Measurements from ENCODE around the gene MAP3K3.

Gene MAP3K3

GRCh38 chr17:63622574-63623390 lies 565 bp downstream of the MAP3K3 start:
- peak; percentile 69 for DNase-seq

- no peak for DNase-seq
Observed at GRCh38 chr17:63623786-63624530, 1.7 kb downstream of the MAP3K3 start.

GRCh38 chr17:63624531-63624880 lies 2.3 kb downstream of the MAP3K3 start:
- DNase-seq: no peak

- peak; percentile 55 for DNase-seq
Observed at GRCh38 chr17:63626551-63627180, 4.4 kb downstream of the MAP3K3 start.

GRCh38 chr17:63629627-63630026 lies 7.4 kb downstream of the MAP3K3 start:
- no peak for DNase-seq

- DNase-seq: no peak
Observed at GRCh38 chr17:63631062-63631461, 8.8 kb downstream of the MAP3K3 start.

- DNase-seq: no peak
Observed at GRCh38 chr17:63631626-63632025, 9.4 kb downstream of the MAP3K3 start.

- no peak for DNase-seq
Observed at GRCh38 chr17:63633742-63634141, 11.5 kb downstream of the MAP3K3 start.

- DNase-seq: no peak
Observed at GRCh38 chr17:63634163-63634562, 11.9 kb downstream of the MAP3K3 start.

GRCh38 chr17:63634816-63635215 lies 12.6 kb downstream of the MAP3K3 start:
- no peak for DNase-seq

GRCh38 chr17:63635290-63635689 lies 13.1 kb downstream of the MAP3K3 start:
- no peak for DNase-seq

GRCh38 chr17:63635787-63636186 lies 13.6 kb downstream of the MAP3K3 start:
- no peak for DNase-seq

GRCh38 chr17:63639125-63639524 lies 16.9 kb downstream of the MAP3K3 start:
- DNase-seq: no peak

GRCh38 chr17:63640038-63640437 lies 17.8 kb downstream of the MAP3K3 start:
- DNase-seq: no peak

- no peak for DNase-seq
Observed at GRCh38 chr17:63641692-63642448, 19.7 kb downstream of the MAP3K3 start.

- no peak for DNase-seq
Observed at GRCh38 chr17:63644846-63645245, 22.6 kb downstream of the MAP3K3 start.

GRCh38 chr17:63645775-63646487 lies 23.7 kb downstream of the MAP3K3 start:
- peak; percentile 29 for DNase-seq

GRCh38 chr17:63646488-63646806 lies 24.2 kb downstream of the MAP3K3 start:
- DNase-seq: no peak

- DNase-seq: peak; percentile 27
Observed at GRCh38 chr17:63647065-63647725, 25.0 kb downstream of the MAP3K3 start.

GRCh38 chr17:63647936-63648335 lies 25.7 kb downstream of the MAP3K3 start:
- DNase-seq: no peak

GRCh38 chr17:63649813-63650212 lies 27.6 kb downstream of the MAP3K3 start:
- DNase-seq: no peak

GRCh38 chr17:63652106-63652505 lies 29.9 kb downstream of the MAP3K3 start:
- no peak for DNase-seq
